Occipital lobe (tissue), 2 donors: Measurements from ENCODE around the gene FOXB2. TPM values are rescaled to one million over a fixed set of nuclear protein-coding genes. Genes with fewer than 3 reads are reported as not detected.
"Not testable (repeated sequence)": the region's sequence is repeated elsewhere in the genome, so short reads cannot be mapped to it uniquely, and the experiment has no call there.

ENCODE experiments used
- DNase-seq: peaks from one replicate; lab custom pipeline; 2025; lab: John Stamatoyannopoulos, UW
- total RNA-seq: library from RNA; depleted of rRNA; stranded (reverse); fragments of >200 nt; gene quantifications from one replicate; pipeline ENCODE4 v1.2.3, GENCODE V29; 2014

The FOXB2 gene
- total RNA-seq, 1 donor from 2014 or later = not detected

GRCh38 chr9:77016121-77016525, 3.3 kb upstream of the FOXB2 start:
- DNase-seq = no peak

GRCh38 chr9:77016526-77017504, 2.6 kb upstream of the FOXB2 start:
- no peak for DNase-seq

GRCh38 chr9:77017505-77017894, 2.0 kb upstream of the FOXB2 start:
- no peak for DNase-seq

- no peak for DNase-seq
Observed at GRCh38 chr9:77018058-77018968, 1.1 kb upstream of the FOXB2 start.

GRCh38 chr9:77018969-77019235, 553 bp upstream of the FOXB2 start:
- no peak for DNase-seq

- no peak for DNase-seq
Observed at GRCh38 chr9:77019926-77020412, 514 bp downstream of the FOXB2 start.

- no peak for DNase-seq
Observed at GRCh38 chr9:77020413-77021290, 1.2 kb downstream of the FOXB2 start.

- no peak for DNase-seq
Observed at GRCh38 chr9:77021291-77021894, 1.9 kb downstream of the FOXB2 start.

- DNase-seq = no peak
Observed at GRCh38 chr9:77021922-77022782, 2.7 kb downstream of the FOXB2 start.

GRCh38 chr9:77022783-77023440, 3.5 kb downstream of the FOXB2 start:
- no peak for DNase-seq

- DNase-seq = no peak
Observed at GRCh38 chr9:77023726-77024125, 4.3 kb downstream of the FOXB2 start.

GRCh38 chr9:77024776-77025545, 5.5 kb downstream of the FOXB2 start:
- DNase-seq = no peak

GRCh38 chr9:77028478-77028877, 9.0 kb downstream of the FOXB2 start:
- no peak for DNase-seq

- DNase-seq = no peak
Observed at GRCh38 chr9:77030045-77030444, 10.6 kb downstream of the FOXB2 start.

- DNase-seq = no peak
Observed at GRCh38 chr9:77038281-77039036, 19.0 kb downstream of the FOXB2 start.

GRCh38 chr9:77040340-77040739, 20.9 kb downstream of the FOXB2 start:
- DNase-seq = no peak

- DNase-seq = not testable (repeated sequence)
Observed at GRCh38 chr9:77043743-77044142, 24.3 kb downstream of the FOXB2 start.

GRCh38 chr9:77060681-77061080, 41.2 kb downstream of the FOXB2 start:
- DNase-seq = not testable (repeated sequence)
